K562 (cell line): ENCODE results near the gene PIGL. TPM values are rescaled to one million over a fixed set of nuclear protein-coding genes. Genes with fewer than 3 reads are reported as not detected.

Experiments
- DNMT1 ChIP-seq: fragments of 450-650 bp; IDR thresholded peaks from 2 replicates; pipeline ENCODE4 v1.6.1; 2016; ENCODE audit warnings: antibody characterized with exemption, mild to moderate bottlenecking
- DPF2 ChIP-seq: fragments of 450-650 bp; IDR thresholded peaks from 2 replicates; pipeline ENCODE4 v1.6.1; 2016
- EP300 ChIP-seq: IDR thresholded peaks from 2 replicates; pipeline ENCODE4 v1.6.1; 2012; ENCODE audit warnings: low read length, improper control_type of control experiment
- GABPA ChIP-seq: fragments of 200-800 bp; sonication (Bioruptor generic); conservative IDR thresholded peaks from 2 replicates; pipeline ENCODE4 v1.6.1; 2016; ENCODE audit warnings: low read depth, missing genetic modification characterization, missing compliant biosample characterization
- KAT2B ChIP-seq: IDR thresholded peaks from one replicate; pipeline ENCODE4 v1.6.1; 2012; ENCODE audit warnings: low read depth, mild to moderate bottlenecking, control low read depth, inconsistent platforms, low read length, moderate library complexity
- KDM4B ChIP-seq, 2 experiments: fragments of 450-650 bp in 1 of 2; sonication (generic) in 1 of 2; IDR thresholded peaks; 2 replicates each; pipeline ENCODE4 v1.6.1; 2016 to 2017; ENCODE audit warnings: borderline replicate concordance in 2 of 2, antibody characterized with exemption in 1 of 2, low read depth in 1 of 2, mild to moderate bottlenecking in 1 of 2
- KHSRP ChIP-seq: fragments of 450-650 bp; IDR thresholded peaks from 2 replicates; pipeline ENCODE4 v1.6.1; 2017
- MLX ChIP-seq, 2 experiments: fragments of 450-650 bp in 1 of 2; sonication (generic) in 1 of 2; formaldehyde crosslinking; conservative IDR thresholded peaks; 2 replicates each; pipeline versions ENCODE4 v1.4.0 to v1.8.1; 2020 to 2022; ENCODE audit warnings: mild to moderate bottlenecking in 1 of 2, missing genetic modification reagents in 1 of 2
- RBM34 ChIP-seq: fragments of 200-400 bp; formaldehyde crosslinking; IDR thresholded peaks from 2 replicates; pipeline ENCODE4 v1.6.1; 2018; ENCODE audit warnings: low read length, borderline replicate concordance; ENCODE audit not compliant: insufficient read depth
- RFX1 ChIP-seq: fragments of 450-650 bp; IDR thresholded peaks from 2 replicates; pipeline ENCODE4 v1.6.1; 2016; ENCODE audit warnings: mild to moderate bottlenecking, moderate library complexity
- STAT5A ChIP-seq: IDR thresholded peaks from 2 replicates; pipeline ENCODE4 v1.6.1; 2012; ENCODE audit warnings: low read length, inconsistent platforms, borderline replicate concordance
- ZFPM2 ChIP-seq: fragments of 250-450 bp; sonication (Bioruptor Pico); IDR thresholded peaks from 2 replicates; pipeline ENCODE4 v1.5.1; 2022; ENCODE audit warnings: mild to moderate bottlenecking
- polyA plus RNA-seq, 8 experiments: library from polyadenylated mRNA; depleted of rRNA in 4 of 8; stranded (reverse) in 5 of 8; unstranded in 3 of 8; fragments of >200 nt; fragmentation: Nextera tagmentation in 2 of 8; fragmentation: Illumina TruSeq in 1 of 8; extraction: Ambion mirVana in 2 of 8; extraction: Trizol in 1 of 8; gene quantifications; 2 replicates each; pipeline versions ENCODE4 v1.2.1 to v1.2.3, GENCODE V29; 2011 to 2014; ENCODE audit warnings: inconsistent platforms in 1 of 8, missing spikeins in 1 of 8
- total RNA-seq, 7 experiments: library from RNA; depleted of rRNA in 6 of 7; stranded (reverse); fragments of >200 nt in 6 of 7; fragmentation: Illumina TruSeq in 2 of 7; extraction: Trizol in 2 of 7; gene quantifications; 2 replicates each; pipeline versions ENCODE4 v1.2.1 to v1.2.3, GENCODE V29; 2011 to 2021; ENCODE audit warnings: low replicate concordance in 1 of 7
- TF ChIP-seq, protein P1 (sequence below), 2 experiments: IDR thresholded peaks in 1 of 2; conservative IDR thresholded peaks in 1 of 2; 2 replicates each; pipeline ENCODE4 v1.6.1; 2016; ENCODE audit warnings: low read depth in 2 of 2, mild to moderate bottlenecking in 1 of 2, missing compliant biosample characterization in 1 of 2, missing genetic modification characterization in 1 of 2, moderate library complexity in 1 of 2
- TF ChIP-seq, protein P2 (sequence below): fragments of 450-650 bp; IDR thresholded peaks from 2 replicates; pipeline ENCODE4 v1.6.1; 2016

PIGL gene
- total and polyA plus RNA-seq, 9 of the 15 experiments (the other 6 are each of a cell fraction or from before 2014, with no cell fraction given) = 19.9 to 55.3 (median 29.6) TPM

DNA sequence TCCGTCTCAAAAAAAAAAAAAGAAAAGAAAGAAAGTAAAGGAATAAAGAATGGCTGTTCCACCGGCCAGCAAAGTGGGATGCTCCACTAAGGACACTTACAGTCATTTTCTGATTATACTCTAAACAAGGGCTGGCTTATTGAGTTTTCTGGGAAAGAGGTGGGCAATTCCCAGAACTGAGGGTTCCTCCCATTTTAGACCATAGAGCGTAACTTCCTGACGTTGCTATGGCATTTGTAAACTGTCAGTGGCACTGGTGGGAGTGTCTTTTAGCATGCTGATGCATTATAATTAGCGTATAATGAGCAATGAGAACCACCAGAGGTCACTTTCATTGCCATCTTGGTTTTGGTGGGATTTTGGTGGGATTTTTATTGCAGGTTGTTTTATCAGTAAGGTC is 58.0 kb downstream of the PIGL start (continued):
- TF ChIP-seq, protein P1, sequence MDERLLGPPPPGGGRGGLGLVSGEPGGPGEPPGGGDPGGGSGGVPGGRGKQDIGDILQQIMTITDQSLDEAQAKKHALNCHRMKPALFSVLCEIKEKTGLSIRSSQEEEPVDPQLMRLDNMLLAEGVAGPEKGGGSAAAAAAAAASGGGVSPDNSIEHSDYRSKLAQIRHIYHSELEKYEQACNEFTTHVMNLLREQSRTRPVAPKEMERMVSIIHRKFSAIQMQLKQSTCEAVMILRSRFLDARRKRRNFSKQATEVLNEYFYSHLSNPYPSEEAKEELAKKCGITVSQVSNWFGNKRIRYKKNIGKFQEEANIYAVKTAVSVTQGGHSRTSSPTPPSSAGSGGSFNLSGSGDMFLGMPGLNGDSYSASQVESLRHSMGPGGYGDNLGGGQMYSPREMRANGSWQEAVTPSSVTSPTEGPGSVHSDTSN (CRISPR knock-in tag; IDR thresholded peaks at IDR 0.05; ENCODE audit: low read depth) = no peak
- TF ChIP-seq, protein P1 (tag; conservative IDR thresholded peaks at IDR 0.05; ENCODE audit: low read depth) = peak; percentile 39; the same call in 1 of the 2 replicates
- peak; percentile 51 for TF ChIP-seq GABPA
- no peak for TF ChIP-seq MLX (CRISPR knock-in tag; conservative IDR thresholded peaks at IDR 0.05)
- peak; percentile 82 for TF ChIP-seq STAT5A
- TF ChIP-seq KDM4B (IDR thresholded peaks at IDR 0.05; ENCODE audit: borderline replicate concordance in 2 of 2, low read depth in 1 of 2) = no peak
- TF ChIP-seq KHSRP = no peak
- no peak for TF ChIP-seq EP300
- TF ChIP-seq RFX1 = peak; percentile 87
- TF ChIP-seq RBM34 = no peak
- TF ChIP-seq, protein P2, sequence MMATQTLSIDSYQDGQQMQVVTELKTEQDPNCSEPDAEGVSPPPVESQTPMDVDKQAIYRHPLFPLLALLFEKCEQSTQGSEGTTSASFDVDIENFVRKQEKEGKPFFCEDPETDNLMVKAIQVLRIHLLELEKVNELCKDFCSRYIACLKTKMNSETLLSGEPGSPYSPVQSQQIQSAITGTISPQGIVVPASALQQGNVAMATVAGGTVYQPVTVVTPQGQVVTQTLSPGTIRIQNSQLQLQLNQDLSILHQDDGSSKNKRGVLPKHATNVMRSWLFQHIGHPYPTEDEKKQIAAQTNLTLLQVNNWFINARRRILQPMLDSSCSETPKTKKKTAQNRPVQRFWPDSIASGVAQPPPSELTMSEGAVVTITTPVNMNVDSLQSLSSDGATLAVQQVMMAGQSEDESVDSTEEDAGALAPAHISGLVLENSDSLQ = peak; percentile 86
- no peak for TF ChIP-seq KAT2B
- TF ChIP-seq DNMT1 = no peak
- TF ChIP-seq ZFPM2 (CRISPR knock-in tag) = no peak
- no peak for TF ChIP-seq DPF2
